AG09319 (cell line): Measurements from ENCODE around the gene NR1D1.

Experiments
- DNase-seq: peaks from one replicate; pipeline ENCODE4 v3.0.0-alpha.2; 2010; ENCODE audit warnings: low read depth; ENCODE audit errors: extremely low read depth
- TF ChIP-seq, protein P1 (sequence below): IDR thresholded peaks from 2 replicates; pipeline ENCODE4 v1.5.1; 2011; ENCODE audit warnings: low read depth, mild to moderate bottlenecking, inconsistent platforms, low read length, moderate library complexity

Gene NR1D1

DNA sequence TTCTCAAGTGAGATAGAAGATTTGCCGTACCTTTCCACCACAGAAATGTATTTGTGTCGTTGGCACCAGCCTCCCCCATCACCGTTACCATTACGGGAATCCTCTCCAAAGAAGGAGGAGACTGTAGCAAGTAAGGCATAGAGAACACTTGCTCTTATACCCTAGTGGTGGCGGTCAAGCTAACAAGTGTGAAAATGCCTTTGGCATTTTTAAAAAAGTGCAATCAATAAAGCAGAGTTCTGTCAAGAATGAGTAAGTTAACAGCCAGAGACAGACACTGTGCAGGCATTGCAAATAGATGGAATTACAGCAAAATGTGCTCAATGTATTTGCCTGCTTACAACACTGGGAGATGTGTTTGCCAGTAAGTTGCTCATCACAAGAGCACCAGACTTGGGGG lies 29.1 kb upstream of the NR1D1 start:
- no peak for DNase-seq
- TF ChIP-seq, protein P1, sequence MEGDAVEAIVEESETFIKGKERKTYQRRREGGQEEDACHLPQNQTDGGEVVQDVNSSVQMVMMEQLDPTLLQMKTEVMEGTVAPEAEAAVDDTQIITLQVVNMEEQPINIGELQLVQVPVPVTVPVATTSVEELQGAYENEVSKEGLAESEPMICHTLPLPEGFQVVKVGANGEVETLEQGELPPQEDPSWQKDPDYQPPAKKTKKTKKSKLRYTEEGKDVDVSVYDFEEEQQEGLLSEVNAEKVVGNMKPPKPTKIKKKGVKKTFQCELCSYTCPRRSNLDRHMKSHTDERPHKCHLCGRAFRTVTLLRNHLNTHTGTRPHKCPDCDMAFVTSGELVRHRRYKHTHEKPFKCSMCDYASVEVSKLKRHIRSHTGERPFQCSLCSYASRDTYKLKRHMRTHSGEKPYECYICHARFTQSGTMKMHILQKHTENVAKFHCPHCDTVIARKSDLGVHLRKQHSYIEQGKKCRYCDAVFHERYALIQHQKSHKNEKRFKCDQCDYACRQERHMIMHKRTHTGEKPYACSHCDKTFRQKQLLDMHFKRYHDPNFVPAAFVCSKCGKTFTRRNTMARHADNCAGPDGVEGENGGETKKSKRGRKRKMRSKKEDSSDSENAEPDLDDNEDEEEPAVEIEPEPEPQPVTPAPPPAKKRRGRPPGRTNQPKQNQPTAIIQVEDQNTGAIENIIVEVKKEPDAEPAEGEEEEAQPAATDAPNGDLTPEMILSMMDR: no peak

DNA sequence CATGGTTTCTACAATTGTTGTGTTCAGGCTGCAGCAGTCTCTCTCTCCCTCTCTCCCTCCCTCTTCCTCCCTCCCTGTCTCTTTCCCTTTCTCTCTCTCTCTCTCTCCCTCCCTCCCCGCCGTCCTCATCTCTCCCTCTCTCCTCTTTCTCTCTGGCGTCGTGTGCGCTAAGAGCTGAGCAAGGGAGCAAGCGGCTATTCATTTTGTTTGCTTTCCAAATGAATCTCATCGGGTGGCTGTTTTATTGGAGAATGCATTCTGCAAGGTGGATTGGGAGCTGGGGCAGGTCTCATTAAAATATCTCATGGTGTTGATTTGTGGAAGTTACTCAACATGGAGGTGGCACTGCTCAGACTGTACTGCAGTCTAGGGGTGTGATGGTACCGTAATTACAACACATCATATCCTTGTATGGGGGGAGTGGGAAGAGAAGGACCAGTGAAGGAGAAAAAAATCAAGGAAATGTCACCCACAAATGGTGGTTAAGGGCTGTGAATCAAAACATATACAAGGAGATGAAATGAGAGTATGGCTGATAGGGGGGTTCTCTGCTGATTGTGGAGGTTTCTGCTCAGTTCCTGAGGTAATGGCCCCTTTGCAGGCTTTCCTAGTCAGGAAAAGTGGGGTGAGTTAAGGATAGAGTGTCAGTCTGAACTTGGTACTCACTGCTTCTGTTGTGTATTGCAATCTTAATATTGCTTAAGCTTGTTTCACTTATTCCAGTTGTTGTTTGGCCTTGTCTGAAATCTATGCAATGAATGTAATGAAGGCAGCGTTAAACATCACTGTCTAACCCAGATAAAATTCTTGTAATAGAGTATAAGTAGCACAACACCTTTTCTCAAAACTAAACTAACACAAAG lies 24.1 kb upstream of the NR1D1 start:
- TF ChIP-seq, protein P1: no peak
- DNase-seq: no peak

DNA sequence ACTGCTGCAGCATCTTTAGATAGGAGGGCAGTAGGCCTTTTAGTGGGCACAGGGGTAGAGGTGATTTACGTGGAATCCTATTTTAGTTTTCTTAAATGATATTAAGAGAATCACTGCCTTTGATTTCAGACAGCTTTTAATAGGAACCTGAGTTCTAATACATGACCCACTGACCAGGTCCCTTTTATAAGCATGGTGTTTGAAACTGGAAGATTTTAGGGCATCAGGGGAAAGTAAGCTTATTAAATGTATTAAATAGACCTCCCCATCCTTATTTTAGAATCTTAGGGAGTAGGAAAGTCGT lies 23.4 kb upstream of the NR1D1 start:
- TF ChIP-seq, protein P1: no peak
- no peak for DNase-seq

DNA sequence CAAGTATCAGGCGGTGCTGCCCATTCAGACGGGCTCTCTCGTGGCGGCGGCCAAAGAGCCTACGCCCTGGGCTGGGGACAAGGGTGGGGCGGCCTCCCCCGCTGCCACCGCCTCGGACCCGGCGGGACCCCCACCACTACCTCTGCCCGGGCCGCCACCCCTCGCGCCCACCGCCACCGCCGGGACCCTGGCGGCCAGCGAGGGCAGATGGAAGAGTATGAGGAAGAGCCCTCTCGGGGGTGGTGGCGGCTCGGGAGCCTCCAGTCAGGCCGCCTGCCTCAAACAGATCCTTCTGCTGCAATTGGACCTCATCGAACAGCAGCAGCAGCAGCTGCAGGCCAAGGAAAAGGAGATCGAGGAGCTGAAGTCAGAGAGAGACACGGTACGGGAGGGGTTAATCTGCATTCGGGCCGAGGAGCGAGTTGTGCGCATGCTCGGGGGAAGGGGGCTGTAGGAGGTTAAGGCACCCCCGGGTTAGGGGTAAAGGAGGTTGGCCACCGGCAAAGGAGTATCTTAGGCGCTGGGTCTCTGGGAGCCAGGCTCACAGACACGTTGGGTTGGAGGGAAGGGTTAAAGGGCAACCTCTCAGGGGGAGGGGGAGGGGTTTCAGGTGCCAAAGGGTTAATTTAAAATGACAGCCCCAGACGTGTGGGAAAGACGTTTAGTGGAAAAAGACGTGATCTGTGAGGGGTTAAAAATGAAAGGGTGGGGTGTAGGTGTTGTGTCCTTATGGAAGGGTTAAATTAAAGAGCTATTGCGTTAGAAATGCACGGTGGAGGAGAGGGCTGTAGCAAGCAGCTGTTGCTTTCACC lies 22.8 kb upstream of the NR1D1 start:
- TF ChIP-seq, protein P1: no peak
- DNase-seq: no peak

DNA sequence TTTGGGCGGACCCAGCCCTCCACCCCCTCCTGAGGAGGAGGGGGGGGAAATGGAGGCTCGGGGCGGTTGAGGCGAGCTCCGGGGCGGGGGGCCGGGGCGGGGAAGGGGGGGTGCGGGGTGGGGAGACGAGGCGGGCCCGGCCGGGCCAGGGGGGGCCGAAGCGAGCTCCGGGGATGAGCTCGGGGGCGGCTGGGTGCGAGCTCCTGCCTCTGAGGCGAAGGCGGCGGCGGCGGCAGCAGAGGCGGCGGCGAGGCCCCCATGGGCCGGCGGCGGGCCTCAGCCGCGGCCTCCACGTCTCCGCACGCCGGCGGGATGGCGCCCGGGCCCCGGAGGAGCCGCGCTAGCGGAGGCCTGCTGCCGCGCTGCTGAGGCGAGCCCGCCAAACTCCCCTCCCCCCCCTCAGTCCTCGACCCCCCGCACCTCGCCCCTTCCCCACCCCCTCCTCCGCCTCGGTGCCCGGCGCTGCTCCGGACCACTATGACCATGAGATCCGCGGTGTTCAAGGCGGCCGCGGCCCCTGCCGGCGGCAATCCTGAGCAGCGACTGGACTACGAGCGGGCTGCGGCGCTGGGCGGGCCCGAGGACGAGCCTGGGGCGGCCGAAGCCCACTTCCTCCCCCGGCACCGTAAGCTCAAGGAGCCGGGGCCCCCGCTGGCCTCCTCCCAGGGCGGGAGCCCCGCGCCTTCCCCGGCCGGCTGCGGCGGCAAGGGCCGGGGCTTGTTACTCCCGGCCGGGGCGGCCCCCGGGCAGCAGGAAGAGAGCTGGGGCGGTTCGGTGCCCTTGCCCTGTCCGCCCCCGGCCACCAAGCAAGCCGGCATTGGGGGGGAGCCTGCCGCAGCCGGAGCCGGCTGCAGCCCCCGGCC lies 22.0 kb upstream of the NR1D1 start:
- TF ChIP-seq, protein P1: peak; percentile 11
- DNase-seq: no peak

DNA sequence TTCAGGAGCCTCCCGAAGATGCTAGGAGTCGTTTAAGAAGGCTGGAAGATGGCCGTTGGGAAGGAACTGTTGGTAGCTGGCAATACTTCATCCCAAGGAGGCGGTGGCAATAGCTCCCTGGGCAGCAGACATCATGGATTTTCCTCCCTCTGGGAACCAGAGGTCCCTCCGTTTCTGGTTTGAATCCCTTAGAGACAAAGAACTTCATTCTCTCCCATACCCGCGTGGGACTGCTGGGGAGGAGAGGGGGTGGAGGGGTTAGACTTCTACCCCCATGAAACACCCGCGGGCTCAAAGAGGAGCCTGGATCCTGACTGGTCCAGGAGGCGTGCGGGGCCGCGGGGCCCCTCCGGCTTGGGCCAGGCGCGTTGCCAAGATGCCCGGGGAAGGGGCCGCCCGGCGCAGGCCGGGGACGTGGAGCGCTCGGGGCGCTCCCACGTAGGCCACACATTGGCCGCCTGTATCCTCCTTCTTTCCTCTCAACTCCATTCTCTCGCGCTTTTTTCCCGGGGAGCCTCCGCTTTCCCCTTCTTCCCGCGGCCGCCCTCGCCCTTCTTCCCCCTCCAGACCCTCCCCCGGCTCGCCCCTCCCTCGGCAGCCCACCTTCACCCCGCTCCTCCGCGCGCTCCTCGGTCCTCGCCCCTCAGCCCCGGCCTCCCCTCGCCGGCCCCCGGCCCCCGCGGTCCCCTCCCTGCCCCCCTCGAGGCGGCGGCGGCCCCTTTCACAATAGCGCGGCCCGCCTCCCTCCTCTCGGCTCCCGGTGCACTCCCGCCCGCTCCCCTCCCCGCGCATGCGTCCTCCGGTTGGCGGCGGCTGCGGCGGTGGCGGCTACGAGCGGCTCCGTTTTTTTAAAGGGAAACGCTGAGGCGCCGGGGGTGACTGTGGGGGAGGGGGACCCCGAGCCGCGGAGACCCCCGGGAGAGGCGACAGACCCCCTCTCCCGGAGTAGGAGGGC lies 21.1 kb upstream of the NR1D1 start, which contains the start of gene MSL1:
Gene MSL1 (plus strand): TSS at position 791 of the 955 bp plus-strand sequence. CDS start 642 bp downstream, outside the sequence.
- DNase-seq: no peak
- TF ChIP-seq, protein P1: no peak
